ENCODE measurements around the gene MISP3.

DNA sequence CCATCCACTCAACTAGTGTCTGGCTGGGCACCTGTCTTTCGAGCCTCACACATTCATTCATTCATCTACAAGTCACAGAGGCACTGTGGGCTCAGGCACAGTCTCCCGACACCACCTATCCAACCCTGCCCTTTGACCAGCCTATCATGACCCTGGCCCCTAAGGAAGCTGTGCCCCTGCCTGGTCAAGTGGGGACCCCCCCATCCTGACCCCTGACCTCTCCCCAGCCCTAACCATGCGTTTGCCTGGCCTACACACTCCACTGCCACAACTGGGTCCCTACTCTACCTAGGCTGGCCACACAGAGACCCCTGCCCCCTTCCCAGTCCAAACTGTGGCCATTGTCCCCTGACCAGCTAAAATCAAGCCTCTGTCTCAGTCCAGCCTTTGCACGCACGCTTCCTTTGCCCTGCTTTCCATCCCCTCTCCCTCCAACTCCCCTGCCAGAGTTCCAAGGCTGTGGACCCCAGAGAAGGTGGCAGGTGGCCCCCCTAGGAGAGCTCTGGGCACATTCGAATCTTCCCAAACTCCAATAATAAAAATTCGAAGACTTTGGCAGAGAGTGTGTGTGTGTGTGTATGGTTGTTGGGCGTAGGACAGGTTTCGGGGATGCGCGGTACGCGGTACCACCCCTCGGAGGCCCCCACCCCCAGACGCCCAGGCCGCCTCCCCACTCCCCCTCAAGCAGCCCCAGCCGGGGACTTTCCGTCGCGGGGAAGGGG, 41.4 kb upstream of the MISP3 start:
- TF ChIP-seq SETDB1 (IDR thresholded peaks at IDR 0.05; ENCODE audit: low read length) (no peak), ZBTB9 (CRISPR knock-in tag; IDR thresholded peaks at IDR 0.05) (no peak), NCOR1 (IDR thresholded peaks at IDR 0.05) (no peak), CREM (IDR thresholded peaks at IDR 0.05; ENCODE audit: low read depth) (no peak), SNAPC5 (CRISPR knock-in tag; IDR thresholded peaks at IDR 0.05) (no peak)
